Body of pancreas (tissue), 4 donors: Measurements from ENCODE around the gene AJM1.

Source experiments
- POLR2A ChIP-seq, 3 donors: fragments of 450-650 bp; IDR thresholded peaks; one replicate each; pipeline ENCODE4 v1.6.1; 2016; ENCODE audit warnings: antibody characterized with exemption in 3 of 3, mild to moderate bottlenecking in 2 of 3
- TF ChIP-seq, protein P1 (sequence below), 7 experiments: fragments of 450-650 bp in 4 of 7; fragments of 200-600 bp in 3 of 7; sonication (generic) in 3 of 7; IDR thresholded peaks; one replicate each; pipeline ENCODE4 v1.5.1; 2016 to 2019; ENCODE audit warnings: antibody characterized with exemption in 7 of 7

DNA sequence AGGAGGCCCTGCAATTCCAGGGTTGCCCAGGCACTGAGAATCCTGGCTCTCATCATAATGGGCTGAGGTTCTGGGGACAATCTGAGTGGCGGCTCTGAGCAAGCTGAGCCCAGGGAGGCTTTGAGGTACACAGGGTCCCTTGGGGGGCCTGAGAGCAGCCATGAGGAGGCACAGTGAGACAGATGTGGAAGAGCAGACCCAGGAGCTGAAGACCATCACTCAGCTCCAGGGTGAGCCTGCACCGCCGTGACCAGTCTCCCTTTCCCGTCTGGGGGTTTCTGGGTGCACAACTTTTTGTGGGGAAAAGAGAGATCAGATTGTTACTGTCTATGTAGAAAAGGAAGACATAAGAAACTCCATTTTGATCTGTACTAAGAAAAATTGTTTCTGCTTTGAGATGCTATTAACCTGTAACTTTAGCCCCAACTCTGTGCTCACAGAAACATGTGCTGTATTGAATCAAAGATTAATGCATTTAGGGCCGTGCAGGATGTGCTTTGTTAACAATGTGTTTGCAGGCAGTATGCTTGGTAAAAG is 46.0 kb upstream of the AJM1 start, which contains the start of gene CCDC183:
- TF ChIP-seq, protein P1, sequence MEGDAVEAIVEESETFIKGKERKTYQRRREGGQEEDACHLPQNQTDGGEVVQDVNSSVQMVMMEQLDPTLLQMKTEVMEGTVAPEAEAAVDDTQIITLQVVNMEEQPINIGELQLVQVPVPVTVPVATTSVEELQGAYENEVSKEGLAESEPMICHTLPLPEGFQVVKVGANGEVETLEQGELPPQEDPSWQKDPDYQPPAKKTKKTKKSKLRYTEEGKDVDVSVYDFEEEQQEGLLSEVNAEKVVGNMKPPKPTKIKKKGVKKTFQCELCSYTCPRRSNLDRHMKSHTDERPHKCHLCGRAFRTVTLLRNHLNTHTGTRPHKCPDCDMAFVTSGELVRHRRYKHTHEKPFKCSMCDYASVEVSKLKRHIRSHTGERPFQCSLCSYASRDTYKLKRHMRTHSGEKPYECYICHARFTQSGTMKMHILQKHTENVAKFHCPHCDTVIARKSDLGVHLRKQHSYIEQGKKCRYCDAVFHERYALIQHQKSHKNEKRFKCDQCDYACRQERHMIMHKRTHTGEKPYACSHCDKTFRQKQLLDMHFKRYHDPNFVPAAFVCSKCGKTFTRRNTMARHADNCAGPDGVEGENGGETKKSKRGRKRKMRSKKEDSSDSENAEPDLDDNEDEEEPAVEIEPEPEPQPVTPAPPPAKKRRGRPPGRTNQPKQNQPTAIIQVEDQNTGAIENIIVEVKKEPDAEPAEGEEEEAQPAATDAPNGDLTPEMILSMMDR (IDR thresholded peaks at IDR 0.05), result no peak
- no peak for TF ChIP-seq POLR2A (IDR thresholded peaks at IDR 0.05)
